HG03108 (cell line): Measurements from ENCODE around the gene TCF7L1.
"Not testable (repeated sequence)": the region's sequence is repeated elsewhere in the genome, so short reads cannot be mapped to it uniquely, and the experiment has no call there.

Experiments used
- ATAC-seq: cut with Tn5 transposase; IDR thresholded peaks from one replicate; pipeline ENCODE4 v1.9.1; 2021; ENCODE audit warnings: moderate library complexity; ENCODE audit not compliant: unreplicated experiment

TCF7L1 gene

DNA sequence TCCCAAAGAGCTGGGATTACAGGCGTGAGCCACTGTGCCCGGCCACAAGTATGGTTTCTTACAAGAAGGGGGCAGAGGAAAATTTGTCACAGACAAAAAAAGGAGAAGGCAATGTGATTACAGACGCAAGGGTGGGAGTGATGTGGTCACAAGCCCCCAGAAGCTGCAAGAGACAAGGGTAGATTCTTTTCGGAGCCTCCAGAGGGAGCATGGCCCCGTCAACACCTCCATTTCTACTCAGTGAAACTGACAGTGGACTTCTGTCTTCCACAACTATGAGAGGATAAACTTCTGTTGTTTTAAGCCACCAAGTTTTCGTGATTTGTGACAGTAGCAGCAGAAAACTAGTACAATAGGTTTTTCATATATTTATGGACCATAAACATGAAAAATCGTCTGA, 2.1 kb upstream of the TCF7L1 start:
- ATAC-seq: no peak

DNA sequence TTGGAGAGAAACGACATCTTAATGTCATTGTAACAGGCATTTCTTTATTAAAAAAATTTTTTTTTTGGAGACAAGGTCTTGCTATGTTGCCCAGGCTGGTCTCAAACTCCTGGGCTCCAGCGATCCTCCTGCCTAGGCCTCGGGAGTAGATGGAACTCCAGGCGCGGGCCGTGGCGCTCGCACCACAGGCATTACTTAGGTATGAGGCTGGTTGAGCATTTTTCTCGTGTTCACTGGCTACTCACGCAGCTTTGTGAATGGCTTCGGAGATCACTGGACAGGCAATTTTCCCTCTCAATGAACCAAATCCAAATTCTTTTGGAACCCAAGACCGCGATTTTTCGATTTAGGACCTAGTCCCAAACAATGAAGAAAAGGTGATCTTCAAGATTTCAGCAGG, 795 bp upstream of the TCF7L1 start:
- no peak for ATAC-seq

DNA sequence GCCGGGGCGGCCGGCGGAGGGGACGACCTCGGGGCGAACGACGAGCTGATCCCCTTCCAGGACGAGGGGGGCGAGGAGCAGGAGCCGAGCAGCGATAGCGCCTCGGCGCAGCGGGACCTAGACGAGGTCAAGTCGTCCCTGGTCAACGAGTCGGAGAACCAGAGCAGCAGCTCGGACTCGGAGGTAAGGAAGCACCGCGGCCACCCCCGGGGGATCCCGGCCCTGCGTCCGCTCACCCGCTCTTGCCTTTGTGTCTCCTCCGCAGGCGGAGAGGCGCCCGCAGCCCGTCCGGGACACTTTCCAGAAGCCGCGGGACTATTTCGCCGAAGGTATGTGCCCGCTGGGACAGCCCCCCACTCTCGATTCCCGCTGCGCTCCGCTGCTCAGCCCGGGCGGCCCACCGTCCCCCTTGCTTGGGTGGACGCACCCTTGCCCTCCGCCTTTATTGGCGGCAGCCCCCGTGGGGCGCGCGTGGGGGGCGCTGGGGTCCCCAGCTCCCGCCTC, 611 bp downstream of the TCF7L1 start:
- no peak for ATAC-seq

DNA sequence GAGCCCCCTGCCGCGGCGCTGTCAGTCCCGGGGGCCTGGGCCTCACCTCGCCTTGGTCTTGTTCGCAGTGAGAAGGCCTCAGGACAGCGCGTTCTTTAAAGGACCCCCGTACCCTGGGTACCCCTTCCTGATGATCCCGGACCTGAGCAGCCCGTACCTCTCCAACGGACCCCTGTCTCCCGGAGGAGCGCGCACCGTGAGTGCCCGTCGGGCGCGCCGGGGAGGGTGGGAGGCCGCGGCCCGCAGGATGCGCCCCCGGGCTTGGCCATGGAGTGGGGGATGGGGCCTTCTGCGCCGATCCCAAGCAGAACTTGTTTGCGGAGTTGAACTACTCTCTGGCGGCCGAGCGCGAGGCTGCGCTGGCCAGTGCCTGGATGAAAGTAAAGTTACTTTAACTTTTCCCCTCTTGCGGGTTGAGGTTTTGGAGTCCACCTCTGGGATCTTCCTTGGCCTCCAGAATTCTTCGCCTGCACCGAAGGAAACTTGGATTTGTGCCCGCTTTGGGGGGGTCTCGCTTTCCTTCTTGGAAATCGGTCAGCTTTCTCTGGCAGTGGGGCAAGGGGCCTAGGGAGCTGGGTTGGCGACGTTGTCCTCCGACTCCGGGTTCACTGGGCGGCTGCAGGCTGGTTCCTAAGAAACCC, 1.2 kb downstream of the TCF7L1 start:
- ATAC-seq: no peak

DNA sequence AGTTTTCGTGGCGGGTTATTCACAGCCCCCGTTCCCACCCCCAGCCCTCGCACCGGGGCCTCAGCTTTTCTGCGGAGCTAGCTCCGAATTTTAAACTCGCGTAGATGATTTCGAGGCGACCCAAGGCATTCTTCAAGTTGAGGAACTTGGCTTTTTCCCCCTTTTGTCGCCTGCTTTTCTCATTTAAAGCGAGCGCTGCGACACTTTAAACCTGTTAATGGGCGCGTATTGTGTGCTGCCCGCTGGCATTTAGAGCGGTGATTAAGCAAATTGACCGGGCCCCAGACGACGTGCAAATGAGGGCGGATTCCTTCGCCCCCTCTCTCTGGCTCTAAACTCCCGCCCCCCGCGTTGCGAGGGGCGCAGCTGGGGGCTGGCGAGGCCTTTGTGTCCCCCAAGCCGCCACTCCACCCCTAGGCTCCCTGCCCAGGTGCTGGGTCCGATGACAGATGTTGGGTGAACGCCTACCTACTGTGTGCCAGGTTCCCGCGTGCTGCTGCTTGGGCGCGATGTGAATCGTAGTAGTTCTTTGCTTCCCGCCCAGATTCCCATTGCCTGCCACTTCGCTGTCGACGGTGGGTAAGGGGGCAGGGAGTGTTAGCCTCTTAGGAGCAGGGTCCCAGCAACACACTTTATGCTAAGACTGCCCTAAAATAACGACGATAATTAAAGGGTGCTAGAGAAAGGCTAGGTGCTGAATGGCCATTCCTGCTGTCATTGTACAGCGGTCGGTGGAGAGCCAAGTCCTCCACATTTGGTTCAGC, 1.9 kb downstream of the TCF7L1 start:
- ATAC-seq: no peak

DNA sequence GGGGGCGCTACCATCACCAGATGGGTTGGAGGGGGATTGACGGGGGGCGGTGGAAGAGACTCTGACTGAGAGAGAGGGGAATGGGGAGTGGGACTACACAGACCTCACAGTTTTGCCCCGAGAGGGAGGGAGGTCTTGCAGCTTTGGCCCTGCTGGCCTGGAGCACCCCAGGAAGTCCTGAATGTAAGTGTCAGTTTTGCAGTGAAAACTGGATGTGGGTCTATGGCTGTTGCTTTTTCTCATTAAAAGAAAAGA, 2.4 kb downstream of the TCF7L1 start:
- ATAC-seq: no peak

DNA sequence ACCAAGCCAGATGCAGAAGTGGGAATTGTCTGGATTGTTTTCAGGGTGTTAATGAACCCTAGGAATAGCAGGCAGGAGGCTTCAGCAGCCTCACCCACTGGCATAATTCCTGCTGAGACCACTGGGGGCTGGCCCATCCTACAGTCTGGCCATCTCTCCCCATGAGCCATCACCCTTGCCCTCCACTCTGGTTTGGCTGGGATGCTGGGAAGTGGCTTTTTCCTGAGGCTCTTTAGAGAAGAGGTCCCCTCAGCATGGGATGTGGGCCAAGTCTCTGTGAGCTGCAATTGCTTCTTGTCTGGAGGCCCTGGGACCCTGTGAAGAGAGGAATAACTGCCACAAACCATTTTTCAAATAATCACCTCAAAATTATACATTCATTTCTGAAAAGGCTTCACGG, 4.0 kb downstream of the TCF7L1 start:
- ATAC-seq: no peak

DNA sequence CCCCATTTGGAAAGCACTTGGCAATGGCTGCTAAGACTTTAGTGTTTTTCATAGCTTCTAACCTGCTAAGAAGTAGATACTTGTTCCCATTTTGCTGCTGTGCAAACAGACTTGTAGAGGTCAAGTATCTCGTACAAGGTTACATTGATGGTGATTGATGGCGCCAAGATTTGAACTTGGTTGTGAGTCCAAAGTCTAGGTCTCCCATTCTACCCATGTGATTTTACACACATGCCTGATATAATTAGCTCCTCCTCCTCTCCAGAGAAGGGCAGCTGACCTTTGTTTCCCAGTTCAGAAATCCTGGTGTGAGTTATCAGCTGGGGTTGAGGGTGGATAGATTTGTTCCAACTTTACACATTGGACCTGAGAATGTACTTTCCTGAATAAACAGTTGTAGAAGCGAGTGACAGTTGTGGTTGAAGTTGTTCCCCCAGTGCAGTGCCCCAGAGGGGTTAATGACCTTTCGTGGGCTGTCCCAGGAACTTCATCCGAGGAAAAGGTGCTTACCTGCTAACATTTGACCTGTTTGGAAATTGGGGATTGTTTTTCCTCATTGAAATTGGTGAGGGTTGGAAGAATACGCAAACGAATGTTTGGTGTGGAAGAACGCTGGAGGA, 10.4 kb downstream of the TCF7L1 start:
- ATAC-seq: no peak

DNA sequence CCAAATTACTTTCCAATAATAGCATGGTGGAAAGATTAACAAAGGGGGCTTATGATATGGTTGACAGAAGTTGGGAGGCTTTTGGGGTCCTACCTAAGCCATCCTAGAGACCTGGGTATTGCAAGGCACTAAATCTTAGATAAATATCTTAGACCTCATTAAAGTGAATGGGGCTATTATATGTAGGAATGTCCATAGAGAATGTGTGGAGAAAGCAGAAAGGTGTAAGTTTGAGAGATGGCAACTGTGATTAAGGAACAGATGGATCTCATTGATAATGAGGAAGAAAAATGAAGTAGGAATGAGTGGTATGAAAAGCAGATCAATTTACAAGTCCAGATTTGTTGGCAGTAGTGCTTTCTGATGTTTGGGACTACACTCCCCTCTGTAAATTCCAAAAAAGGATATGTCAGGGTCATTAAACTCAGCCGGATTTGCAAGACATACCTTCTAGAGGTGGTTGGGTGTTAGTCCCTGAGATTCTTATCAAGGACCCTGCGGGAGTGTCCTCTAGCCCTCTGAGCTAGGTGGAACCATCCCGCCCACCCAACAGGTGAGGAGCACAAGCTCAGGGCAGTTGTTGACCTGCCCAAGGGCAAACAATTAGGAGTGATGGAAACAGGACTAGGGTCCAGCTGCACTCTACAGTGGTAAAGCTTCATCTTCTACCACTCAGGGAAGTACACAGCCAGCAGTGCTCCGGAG, 12.1 kb downstream of the TCF7L1 start:
- ATAC-seq: no peak

DNA sequence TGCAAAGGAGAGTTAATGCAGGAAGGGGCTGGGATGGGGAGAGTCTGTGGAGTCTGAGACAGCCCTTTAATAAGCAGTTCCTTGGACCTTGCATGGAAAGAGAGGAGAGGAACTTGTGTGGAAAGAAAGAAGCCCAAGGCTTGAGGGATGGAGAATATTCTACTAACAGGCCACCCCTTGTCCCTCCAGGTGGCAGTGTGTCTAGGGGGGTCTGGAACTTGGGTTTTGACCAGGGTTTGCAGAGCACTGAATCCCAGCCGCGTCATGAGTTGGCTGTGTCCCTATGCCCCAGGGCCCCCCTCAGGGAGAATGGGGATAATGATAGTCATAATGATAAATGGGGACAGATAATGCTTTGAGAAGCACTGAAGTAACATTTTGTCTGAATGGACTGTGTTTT, 15.0 kb downstream of the TCF7L1 start:
- no peak for ATAC-seq

DNA sequence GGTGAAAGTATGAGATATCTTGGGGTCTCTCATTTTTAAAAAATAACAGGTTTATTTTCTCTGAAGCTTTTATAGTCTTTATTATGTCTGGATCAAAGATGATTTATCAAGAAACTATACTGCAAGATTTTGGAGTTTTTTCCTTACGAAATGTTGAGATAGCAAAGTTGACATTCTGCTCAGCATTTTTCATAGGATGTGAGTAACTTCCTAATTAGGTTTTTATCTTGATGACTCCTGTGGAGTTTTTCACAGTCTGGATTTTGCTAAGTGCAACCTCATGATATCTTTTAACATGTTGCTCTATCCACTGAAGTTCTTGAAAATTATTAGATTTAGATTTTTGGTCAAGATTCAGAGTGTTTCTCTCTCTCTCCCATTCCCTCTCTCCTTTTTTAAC, 17.8 kb downstream of the TCF7L1 start:
- no peak for ATAC-seq

DNA sequence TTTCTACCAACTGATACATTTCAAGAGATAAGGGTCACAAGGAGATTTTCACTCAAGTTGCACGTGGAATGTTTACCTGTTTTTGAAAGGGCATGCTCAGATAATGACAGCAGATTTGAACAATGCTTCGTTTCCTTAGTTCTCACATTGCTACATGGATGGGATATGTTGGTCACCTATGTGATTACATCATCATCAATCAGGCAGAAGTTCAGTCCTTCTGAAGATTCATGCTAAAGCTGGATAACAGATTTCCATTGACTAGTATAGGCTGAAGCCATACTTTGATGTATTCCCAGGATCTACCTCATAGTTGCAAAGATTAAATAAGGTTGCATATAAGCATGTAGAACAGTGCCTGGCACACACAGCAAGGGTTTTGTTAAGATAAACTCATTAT, 19.7 kb downstream of the TCF7L1 start:
- no peak for ATAC-seq

DNA sequence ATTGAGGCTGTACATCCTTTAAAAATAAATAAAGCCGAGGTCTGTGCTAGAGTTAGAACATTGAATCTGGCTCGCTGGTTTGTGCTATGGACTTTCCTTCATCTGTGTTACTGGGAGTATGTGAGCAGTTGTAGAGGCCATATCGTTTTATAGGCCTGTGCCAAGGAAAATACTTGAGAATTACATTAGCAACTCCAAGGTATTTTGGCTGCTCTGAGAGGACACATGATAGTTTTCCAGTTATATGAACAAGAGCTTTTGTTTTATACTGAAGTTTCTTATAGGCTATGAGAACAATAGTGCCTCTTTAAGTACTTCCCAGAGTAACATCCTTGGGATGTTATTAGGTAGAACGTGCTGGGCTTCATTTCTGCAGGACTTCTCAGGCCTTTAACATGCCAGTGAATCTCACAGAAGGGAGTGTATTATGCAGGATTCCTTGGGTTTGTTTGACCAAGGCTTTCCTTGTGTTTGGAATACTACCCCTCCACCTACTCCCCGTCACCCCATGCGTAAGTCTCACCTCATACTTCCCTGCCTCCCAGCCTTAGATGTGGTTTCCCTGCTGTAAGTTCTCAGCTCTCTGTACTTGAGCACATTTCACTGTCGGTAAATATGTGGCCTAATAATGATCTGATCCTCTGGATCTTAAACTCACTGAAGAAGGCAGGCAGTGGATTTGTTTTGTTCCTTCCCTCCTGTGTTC, 21.0 kb downstream of the TCF7L1 start:
- no peak for ATAC-seq

DNA sequence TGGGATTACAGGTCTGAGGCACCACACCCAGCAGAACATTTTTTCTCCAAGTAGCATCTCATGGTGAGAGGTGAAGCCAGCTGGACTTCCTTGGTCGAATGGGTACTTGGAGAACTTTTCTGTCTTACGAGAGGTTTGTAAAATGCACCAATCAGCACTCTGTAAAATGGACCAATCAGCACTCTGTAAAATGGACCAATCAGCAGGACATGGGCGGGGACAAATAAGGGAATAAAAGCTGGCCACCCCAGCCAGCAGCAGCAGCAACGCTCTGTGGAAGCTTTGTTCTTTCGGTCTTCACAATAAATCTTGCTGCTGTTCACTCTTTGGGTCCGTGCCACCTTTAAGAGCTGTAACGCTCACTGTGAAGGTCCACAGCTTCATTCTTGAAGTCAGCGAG, 21.9 kb downstream of the TCF7L1 start:
- not testable (repeated sequence) for ATAC-seq

DNA sequence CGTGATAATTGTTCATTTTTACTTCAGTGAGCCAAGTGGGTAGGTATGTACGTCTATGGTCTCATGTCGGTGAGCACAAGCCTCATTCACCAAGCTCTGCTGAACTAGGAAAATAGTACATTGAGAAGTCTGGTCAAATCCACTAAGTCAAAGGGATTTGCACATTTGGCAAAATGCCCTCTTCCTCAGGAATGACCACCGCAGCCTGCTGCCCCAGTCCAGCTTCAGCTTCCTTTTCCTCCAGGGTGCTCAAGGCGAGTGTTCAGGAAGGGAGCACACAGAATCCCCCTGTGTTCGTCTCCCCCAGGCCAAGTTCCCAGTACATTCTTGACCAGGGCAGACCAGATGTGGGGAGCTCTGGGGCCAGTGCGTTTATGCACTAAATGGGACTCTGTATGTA, 23.0 kb downstream of the TCF7L1 start:
- no peak for ATAC-seq

DNA sequence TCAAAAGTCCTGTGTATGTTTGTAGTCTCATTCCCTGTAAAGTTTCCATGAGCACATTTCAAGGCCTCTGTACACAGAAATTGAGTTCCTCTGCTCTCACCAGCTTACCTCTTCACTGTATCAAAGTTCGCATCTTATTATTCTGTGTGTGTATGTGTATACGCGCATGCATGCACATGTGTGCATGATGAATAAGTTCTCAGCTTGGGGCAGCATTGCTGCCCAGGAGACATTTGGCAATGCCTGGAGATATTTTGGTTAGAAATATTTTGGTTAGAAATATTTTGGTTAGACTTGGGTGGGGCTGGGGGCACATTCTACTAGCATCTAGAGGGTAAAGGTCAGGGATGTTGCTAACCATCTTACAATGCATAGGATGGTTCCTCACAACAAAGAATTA, 23.4 kb downstream of the TCF7L1 start:
- ATAC-seq: no peak

DNA sequence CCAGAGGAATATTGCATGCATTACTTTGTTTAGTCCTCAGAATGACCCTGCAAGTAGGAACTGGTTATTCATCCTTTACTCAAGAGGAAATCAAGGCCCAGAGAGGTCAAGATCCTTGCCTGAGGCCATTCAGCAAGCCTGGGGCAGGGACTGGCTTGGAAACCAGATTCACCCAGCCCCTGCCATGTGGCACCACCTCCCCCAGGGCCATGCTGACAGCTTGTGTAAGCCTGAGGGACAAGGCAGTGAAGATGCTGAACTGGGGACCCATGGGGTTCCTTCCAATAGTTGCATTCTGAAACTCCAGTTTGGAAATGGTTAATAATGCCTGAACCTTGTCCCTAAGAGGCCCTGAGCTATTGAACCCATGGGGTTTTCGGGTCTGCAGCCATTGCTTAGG, 24.2 kb downstream of the TCF7L1 start:
- no peak for ATAC-seq

DNA sequence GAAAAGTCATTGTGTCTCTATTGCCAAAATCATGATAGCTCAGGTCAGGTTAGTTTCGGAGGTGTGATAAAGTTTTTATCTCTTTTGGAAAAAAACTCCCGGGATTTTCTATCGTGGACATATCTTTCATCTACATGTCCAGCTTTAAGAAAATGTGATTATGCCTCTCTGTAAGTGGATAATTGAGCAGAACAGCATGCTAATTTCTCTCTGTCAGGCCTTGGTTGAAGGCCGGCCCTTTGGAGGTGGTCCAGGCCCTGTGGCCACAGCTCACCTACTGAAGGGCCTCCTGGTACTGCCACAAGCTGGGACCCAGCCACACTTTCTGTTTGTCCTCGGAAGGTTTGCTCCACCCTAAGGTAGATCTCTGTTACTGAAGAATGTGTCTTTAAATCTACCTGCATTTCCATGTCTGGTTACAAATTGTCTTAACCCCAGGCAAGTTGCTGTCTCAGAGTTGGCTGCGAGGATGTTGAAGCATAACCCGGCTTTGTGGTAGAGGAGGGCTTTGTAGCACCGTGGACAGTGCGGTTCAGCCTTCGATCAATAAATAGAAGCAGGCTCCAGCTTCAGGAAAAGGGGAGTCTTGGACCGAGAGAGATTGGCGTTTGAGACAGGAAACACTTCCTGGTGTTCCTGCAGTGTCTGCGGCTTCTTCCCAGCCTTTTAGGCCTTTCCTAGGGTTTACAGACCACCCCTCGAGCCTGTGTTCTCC, 25.5 kb downstream of the TCF7L1 start:
- no peak for ATAC-seq

DNA sequence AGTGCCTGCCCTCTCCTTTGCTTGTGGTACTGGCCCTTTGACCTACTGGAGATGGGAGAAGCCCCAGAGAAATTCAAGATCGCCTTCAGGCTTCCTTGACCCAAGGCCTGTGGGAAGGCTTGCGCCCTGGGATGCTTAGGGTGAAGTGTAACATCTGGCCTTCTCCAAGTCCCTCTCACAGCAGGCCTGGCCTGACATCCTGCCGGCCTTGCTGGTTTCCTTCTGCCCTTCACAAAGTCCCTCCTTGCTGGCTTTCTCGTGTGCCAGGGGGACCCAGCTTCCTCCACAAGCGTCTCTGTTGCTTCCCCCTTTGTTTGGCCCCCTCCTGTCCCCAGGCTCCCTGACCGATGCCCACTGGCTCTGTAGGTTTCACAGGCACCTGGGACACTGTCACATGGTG, 26.4 kb downstream of the TCF7L1 start:
- ATAC-seq: no peak
